HG03064 (cell line): ENCODE data around the gene LONP2.
"Not testable (repeated sequence)": the region's sequence is repeated elsewhere in the genome, so short reads cannot be mapped to it uniquely, and the experiment has no call there.

Experiments used
- ATAC-seq: cut with Tn5 transposase; IDR thresholded peaks from one replicate; pipeline ENCODE4 v1.9.1; 2021; ENCODE audit warnings: low read depth; ENCODE audit not compliant: unreplicated experiment

LONP2 gene

DNA sequence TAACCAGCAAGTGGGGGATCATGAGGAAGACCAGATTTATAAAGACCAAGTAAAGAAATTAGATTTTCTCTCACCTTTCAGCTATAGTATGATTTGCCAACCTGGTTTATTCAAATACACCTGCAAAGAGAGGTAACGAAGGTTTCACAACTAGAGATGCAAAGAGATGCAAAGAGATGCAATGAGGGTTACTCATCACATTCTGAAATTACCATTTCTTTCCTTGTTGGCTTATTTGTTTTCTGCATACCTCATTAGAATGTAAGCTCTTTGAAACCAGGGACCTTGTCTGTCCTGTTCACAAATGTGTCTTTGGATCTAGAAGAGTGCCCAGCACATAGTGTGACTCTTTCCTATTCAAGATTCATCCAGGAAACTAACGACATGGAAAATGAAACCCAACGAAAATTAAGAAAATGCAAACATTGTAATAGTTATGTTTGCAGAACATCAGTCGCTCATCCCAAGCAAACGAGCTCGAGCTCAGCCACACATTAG lies 9.0 kb upstream of the LONP2 start:
- no peak for ATAC-seq

DNA sequence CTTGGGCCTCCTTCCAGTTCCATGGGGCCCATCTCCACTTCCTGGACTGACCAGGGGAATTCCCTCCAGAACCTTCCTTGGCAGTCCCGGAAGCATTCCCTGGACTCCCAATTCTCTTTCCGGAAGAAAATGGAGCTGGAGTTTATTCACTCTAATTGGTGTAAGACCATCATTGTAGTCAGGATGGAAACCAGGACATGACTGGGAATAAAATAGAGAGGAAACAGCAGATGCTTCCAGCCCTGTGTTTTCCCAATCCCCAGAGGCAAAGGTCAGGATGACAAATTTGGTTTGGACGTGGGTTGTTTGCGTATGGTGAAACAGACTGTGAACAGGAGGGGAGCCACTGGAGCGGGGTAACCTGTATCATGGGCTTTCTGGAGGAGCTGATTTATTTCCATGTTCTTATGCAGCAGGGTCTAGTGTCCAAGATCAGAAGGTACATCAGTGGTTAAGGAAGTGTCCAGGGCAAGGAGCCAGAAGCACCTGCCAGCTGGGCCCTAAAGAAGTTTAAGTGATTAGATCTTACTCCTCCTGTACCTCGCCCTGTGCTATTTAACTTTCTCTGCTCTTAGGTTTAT lies 8.5 kb upstream of the LONP2 start:
- ATAC-seq, result no peak

DNA sequence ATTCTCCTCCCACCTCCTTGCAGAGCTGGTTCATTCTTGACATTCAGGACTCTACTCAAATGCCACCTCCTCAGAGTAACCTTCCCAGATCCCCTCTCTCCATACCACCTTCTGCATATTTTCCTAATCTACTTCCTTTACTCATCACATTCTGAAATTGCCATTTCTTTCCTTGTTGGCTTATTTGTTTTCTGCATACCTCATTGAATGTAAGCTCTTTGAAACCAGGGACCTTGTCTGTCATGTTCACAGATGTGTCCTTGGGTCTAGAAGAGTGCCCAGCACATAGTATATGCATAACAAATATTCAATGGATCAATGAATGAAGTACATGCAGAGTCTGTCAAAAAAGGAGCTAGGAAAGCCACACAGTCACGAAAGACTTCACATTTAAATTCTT lies 7.8 kb upstream of the LONP2 start:
- ATAC-seq, result no peak

DNA sequence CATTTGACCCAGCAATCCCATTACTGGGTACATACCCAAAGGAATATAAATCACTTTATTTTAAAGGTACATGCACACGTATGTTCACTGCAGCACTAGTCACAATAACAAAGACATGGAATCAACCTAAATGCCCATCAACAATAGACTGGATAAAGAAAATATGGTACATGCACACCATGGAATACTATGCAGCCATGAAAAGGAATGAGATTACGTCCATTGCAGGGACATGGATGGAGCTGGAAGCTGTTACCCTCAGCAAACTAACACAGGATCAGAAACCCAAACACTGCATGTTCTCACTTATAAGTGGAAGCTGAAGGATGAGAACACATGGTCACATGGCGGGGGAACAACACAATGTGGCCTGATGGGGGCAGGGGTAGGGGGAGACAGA lies 4.0 kb upstream of the LONP2 start:
- ATAC-seq, result not testable (repeated sequence)

DNA sequence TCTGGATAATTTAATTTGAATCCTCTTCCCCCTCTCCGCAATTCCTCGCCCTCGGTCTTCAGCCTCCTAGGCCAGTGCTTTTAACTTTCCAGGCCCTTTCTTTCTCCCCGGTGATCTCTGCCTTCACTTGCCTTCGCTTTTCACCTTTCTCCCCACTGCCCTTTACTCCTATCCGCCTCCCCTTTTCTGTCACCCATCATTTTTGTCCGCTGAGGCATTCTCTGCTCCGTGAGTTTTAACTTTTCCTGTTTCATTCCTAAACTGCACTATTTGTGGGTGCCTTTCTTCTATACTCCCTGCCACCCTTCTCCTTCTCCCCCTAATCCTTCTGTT lies 729 bp downstream of the LONP2 start:
- ATAC-seq, result no peak

DNA sequence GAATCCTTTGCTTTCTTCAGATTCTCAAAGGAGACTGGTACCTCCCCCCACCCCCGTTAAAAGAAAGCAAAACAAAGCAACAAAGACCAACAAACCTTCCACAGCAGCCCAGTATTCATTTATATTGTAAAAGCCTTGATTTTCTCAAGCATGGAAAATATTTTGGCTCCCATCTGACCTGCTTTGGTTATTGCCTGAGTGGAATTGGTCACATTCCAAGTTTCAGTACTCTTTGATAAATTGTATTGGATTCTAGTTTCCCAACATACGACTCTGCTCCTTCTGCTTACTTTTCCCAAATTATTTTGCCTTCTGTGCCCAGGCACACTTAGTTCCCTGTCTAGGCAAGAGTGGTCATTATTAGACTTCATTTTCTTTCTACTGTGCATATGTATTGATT lies 2.0 kb downstream of the LONP2 start:
- no peak for ATAC-seq

DNA sequence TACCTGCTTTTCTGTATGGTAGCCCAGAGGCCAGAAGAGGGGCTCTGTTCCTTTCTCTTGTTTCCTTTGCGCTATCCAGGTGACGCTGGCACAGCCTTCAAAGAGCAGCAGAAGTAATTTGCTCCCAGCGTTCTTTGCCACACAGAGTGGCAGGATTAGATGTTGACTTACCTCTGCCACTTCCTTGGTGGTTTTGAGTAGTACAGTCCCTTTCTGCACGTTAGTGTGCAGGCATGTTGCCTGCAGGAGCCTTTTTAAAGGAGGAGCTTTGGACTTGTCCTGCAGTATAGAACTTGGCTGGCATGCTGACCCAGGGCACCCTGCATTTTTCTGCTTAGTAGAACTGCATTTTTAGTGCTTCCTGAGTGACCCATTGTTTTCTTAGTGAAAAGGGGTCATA lies 3.2 kb downstream of the LONP2 start, which contains the start of gene ABCC11:
Gene ABCC11 (minus strand): TSS at position 229 of the 400 bp plus-strand sequence. CDS start 15,618 bp downstream, outside the sequence.
- no peak for ATAC-seq

DNA sequence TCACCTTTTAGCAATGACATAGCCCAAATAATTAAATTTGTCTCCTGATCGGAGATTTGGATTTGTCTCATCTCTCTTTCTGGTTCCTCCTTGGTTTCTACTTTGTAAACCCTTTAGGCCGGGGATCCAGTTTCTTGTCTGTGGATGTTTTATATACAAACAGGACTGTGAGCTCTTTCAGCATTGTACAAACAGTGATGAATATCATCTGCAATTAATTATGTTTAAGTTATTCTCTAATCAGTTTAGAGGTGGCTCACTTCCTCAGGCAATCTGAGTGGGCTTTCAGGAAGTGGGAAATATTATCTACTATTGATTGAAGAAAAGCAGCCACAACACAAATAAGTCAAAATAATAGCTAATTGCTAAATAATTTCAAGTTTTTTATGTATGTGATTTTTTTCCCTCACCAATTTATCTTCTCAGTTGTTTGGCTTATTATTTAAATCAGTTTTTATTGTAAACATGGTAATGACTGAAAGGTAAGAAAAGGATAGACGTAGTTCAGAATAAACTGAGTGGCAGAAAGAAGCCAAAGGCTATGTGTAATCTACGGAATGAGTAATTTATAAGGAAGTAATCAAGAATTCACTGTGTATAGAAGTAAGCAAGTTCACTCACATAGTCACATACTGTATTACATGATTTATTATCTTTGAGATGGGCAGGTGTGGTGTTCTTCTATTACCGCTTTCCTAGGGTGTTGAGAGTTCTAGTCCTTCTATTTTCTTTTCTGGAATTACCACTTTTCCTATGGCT lies 6.6 kb downstream of the LONP2 start:
- no peak for ATAC-seq

DNA sequence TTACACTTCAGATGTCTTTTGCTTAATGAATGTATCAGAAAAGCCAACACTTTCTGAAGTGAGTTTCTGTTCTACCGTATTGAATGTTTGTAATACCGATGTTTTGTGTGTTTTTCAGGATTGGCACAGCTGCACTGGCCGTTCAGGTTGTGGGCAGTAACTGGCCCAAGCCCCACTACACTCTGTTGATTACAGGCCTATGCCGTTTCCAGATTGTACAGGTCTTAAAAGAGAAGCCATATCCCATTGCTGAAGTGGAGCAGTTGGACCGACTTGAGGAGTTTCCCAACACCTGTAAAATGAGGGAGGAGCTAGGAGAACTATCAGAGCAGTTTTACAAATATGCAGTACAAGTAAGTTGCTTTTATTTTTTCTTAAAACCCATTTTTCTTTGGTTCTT lies 7.9 kb downstream of the LONP2 start:
- no peak for ATAC-seq

DNA sequence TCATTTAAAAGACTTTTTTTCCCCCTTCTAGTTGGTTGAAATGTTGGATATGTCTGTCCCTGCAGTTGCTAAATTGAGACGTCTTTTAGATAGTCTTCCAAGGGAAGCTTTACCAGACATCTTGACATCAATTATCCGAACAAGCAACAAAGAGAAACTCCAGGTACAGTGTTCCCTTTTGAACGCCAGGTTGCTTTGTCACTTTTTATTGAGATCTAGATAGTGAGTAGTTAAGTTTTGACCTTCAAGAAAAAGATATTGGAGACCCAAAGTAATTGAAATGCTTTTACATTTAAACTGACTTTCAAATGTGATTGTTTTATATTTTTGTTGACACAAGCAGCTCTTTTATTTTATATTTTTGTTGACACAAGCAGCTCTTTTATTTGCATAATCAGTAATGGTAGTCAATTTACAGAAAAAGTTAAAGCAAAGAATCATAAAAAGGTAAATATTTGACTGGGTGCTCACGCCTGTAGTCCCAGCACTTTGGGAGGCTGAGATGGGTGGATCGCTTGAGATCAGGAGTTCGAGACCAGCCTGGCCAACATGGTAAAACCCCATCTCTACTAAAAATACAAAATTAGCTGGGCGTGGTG lies 12.6 kb downstream of the LONP2 start:
- ATAC-seq, result no peak

DNA sequence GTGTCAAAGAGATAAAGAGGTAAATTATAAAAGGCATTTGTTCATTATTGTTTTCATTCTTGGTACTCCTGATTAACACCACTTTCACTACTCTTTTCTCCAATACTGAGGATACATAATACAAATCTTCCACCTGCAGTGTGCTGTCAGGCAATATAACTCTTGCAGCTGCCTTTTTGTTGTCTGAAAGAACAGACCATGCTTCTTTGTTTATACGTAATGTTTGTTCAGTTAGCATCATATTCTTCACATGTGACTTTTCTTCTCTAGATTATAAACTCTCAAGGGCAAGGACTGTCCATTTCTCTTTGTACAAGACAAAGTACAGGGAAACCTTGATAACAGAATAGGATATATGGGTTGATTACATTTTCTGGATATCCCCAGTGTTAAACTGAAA lies 17.5 kb downstream of the LONP2 start:
- ATAC-seq, result no peak

DNA sequence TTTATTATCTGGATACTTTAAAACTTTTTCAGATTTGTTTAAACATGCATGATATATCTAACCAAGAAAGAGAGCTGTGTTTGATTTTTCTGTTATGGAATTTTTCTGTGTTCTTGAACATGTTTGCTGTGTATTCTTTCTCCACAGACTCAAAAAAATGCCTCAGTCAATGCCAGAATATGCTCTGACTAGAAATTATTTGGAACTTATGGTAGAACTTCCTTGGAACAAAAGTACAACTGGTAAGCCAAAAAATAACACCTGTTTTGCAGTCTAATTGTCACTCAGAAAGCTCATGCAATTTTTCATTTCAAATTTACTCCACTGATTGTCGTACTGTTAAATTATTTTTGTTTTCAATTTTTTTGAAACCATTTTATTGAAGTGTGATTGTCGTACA lies 18.5 kb downstream of the LONP2 start:
- no peak for ATAC-seq

DNA sequence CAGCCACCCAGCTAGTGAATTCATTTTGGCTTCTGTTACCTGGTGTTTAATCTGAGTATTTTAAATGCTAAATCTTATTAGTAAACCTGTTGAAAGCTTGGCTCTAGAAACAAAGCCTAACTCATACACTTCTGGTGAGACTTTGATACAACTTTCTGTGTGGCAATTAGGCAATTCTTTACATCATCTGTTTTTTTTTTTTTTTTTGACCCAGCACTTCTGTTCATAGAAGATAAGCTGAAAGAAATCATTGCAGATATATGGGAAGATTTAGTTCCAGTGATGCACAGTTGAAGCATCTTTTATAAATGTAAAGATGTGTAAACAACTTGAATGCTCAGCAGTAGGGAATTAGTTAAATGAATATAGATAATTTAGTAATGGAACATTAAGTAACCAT lies 24.9 kb downstream of the LONP2 start:
- no peak for ATAC-seq

DNA sequence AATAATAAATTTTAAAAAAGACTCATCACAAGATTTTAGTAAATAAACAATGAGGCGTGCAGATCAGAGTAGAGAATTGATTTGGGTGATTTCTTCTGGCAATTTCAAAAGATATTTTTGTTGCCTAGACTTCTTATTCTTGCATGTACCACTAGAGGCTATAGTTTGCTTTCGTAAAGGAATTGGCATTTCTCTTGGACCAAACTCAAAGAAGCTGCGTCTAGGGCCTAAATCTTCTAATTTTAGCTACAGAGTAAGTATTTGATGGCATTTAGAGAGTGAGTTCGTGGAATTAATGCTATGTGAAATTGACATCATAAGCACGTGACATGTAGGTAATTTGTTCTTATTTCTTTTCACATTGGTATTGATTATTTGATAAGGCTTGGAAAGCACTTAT lies 27.6 kb downstream of the LONP2 start:
- ATAC-seq, result no peak

DNA sequence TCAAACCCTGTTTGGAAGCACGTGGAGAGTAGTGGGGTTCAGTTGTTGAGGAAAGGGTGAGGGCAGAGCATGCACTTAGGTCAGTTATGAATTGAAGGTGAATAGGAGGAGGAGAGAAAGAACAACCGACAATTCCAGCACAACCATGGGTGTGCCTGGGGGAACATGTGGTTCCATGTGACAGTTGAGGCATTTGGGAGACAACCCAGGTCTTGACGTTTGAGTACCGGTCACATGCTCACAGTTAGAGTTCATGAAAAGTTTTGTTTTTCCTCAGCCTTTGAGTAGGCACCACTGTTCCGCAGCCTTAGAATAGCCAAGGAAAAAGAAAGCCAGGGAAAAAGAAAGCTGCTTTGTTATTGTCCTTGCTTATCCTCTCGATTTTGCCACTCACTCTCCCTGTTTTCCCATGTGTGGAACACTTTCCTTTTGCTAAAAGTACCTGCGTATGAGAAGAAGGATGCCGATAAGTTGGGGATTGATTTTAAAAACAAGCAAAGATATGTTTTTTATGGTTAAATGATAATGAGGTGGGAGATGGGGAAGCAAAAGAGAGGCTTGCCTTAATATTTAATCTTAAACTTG lies 28.8 kb downstream of the LONP2 start:
- no peak for ATAC-seq

DNA sequence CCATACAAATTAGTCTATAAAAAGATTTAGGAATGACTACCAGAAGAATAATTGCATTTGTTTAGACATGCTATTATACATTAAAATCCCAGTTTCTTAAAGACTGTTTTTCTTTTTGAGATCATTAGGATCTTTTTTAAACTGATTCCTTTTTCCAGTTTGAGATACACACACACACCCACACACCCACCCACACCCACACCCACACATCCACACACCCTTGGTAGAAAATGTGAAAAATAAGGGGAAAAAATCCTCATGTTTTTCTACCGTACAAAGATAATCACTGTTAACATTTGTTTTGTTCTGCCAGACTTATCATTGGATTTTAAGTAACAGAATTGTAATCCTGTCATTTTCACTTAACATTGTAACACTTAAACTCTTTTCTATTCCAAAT lies 30.4 kb downstream of the LONP2 start:
- ATAC-seq, result no peak

DNA sequence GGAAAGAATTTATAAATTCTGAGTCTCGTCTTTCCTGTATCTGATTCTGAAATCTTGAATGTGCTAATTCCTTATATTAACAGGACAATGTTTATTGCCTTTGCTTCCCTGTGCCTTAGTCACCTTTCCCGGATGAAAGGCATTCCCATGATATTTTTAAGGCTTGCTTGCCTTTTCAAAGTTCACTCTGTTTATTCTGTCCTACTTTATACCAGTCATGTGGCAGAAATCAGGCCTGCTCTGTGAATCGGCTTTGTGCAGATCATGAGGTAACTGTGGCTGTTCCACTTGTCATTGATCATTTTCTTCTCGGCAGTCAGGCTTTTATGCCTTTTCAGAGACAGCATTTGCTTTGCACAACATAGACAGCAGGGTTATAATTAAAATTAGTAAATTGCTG lies 32.0 kb downstream of the LONP2 start:
- ATAC-seq, result no peak

DNA sequence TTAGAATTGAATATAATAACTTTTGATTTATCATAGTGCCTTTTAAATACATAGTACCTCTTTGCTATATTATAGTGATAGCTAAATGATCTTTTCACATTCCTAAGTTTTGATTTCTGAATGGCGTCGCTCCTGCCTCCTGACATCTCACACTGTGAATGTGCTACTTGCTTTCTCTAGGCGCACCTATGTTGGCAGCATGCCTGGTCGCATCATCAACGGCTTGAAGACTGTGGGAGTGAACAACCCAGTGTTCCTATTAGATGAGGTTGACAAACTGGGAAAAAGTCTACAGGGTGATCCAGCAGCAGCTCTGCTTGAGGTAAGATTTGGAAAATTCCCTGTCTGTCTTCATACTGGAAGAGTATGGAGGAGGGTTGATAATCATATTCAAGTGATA lies 33.1 kb downstream of the LONP2 start:
- ATAC-seq, result no peak

DNA sequence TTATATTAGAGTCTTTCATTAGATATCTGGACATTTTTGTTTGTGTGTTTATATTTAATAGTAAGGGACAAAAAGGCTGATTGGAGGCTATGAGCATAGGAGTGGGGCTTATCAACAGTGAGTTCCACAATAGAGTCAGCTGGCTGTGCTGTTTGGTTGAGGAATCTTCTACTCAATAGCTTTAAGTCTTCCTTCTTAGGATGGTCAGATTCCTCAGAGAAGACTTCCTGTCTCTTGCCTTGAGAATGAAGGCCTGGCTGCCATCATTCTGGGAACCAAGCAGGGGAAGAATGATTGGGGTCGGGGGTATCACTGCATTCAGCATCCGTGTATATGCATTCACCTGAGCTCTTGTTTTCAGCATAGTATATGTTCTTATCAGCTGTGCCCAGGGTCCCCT lies 35.1 kb downstream of the LONP2 start:
- no peak for ATAC-seq

DNA sequence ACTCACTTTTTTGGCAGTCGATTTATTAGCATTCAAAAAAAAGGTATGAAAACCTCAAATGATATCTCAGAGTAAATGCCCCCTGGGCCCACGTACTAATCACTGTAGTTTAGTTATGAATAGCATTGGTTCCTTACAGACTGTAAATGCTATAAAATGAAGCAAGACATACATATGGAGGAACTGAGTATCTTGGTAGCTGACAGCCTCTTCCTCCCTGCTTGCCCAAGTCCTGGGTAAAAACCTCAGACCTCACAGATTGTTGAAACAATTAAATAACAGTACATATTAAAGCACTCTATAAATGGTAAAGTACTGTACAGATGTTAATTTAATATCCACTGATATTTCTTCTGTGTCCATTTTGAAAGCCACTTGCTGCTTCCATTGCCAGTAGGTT lies 36.4 kb downstream of the LONP2 start:
- ATAC-seq, result no peak

DNA sequence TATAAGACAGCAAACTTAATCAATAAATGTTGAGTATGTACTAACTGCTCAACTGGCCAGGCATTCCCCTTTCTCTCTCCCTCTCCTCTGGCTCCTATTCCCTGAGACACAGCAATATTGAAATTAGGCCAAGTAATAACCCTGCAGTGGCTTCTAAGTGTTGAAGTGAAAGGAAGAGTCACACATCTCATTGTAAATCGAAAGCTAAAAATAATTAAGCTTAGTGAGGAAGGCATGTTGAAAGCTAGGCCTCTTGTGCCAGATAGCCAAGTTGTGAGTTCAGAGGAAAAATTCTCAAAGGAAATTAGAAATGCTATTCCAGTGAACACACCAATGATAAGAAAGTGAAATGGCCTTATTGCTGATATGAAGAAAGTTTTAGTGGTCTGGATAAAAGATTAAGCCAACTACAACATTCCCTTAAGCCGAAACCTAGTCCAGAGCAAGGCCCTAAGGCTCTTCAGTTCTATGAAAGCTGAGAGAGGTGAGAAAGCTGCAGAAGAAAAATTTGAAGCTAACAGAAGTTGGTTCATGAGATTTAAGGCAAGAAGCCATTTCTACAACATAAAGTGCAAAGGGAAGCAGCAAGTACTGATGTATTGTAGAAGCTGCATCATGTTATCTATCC lies 38.6 kb downstream of the LONP2 start:
- ATAC-seq, result no peak
